ENCODE data around the gene SV2B.
"Not testable (repeated sequence)": the region's sequence is repeated elsewhere in the genome, so short reads cannot be mapped to it uniquely, and the experiment has no call there.

Gene SV2B

GRCh38 chr15:91073768-91074167 lies 26.3 kb upstream of the SV2B start:
- no peak for FAIRE-seq
- no peak for TF ChIP-seq POLR2A (IDR thresholded peaks at IDR 0.05; ENCODE audit: low read depth, low read length)
- DNase-seq (ENCODE audit: insufficient read length, low spot score), result no peak

GRCh38 chr15:91075739-91076138 lies 24.3 kb upstream of the SV2B start:
- no peak for FAIRE-seq
- TF ChIP-seq POLR2A (IDR thresholded peaks at IDR 0.05; ENCODE audit: low read depth, low read length), result no peak
- DNase-seq (ENCODE audit: insufficient read length, low spot score), result no peak

DNA sequence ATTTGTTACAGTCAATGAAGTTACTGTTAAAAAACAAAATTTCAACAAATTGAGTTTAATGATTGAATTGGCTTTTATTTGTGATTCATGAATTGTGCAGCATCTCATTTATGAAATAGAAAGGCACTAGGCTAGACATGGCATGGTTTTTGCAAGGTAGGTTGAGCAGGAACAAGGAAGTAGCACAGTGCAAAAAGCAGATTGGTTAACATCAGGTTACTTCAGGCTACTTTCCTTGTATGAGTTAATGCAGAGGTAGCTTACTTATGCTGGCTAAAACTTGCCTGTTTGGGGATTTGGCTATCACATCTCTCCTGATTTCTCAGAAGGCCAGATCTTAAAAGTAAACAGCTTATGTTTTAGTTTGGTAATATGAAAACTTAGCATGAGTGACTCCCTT lies 23.0 kb upstream of the SV2B start:
- FAIRE-seq (no peak), DNase-seq (ENCODE audit: insufficient read length, low spot score) (no peak)
- TF ChIP-seq POLR2A (IDR thresholded peaks at IDR 0.05; ENCODE audit: low read depth, low read length), result no peak

GRCh38 chr15:91093866-91094265 lies 6.2 kb upstream of the SV2B start:
- DNase-seq (ENCODE audit: insufficient read length, low spot score); FAIRE-seq: not testable (repeated sequence)

GRCh38 chr15:91098451-91098850 lies 1.6 kb upstream of the SV2B start:
- FAIRE-seq (no peak), DNase-seq (ENCODE audit: insufficient read length, low spot score) (no peak)
- no peak for TF ChIP-seq POLR2A (IDR thresholded peaks at IDR 0.05; ENCODE audit: low read depth, low read length)

DNA sequence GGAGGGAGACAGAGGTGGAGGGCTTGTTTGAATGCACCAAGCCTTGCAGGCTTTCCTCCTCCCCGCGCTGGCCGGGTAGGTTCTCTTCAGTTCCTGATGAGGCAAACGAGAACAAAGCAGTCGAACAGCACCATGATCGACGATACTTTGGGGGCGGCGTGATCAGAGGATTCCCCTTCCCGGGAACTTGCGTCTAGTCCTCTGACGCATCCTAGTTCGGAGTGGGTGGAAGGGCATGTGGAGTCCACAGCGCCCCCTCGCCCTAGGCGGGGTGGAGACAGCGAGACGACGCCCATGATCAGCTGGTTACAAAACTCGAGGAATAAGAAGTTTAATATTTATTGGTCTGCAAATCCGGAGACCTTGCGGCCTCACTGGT lies 452 bp upstream of the SV2B start:
- no peak for TF ChIP-seq POLR2A (IDR thresholded peaks at IDR 0.05; ENCODE audit: low read depth, low read length)
- FAIRE-seq (no peak), DNase-seq (ENCODE audit: insufficient read length, low spot score) (no peak)

DNA sequence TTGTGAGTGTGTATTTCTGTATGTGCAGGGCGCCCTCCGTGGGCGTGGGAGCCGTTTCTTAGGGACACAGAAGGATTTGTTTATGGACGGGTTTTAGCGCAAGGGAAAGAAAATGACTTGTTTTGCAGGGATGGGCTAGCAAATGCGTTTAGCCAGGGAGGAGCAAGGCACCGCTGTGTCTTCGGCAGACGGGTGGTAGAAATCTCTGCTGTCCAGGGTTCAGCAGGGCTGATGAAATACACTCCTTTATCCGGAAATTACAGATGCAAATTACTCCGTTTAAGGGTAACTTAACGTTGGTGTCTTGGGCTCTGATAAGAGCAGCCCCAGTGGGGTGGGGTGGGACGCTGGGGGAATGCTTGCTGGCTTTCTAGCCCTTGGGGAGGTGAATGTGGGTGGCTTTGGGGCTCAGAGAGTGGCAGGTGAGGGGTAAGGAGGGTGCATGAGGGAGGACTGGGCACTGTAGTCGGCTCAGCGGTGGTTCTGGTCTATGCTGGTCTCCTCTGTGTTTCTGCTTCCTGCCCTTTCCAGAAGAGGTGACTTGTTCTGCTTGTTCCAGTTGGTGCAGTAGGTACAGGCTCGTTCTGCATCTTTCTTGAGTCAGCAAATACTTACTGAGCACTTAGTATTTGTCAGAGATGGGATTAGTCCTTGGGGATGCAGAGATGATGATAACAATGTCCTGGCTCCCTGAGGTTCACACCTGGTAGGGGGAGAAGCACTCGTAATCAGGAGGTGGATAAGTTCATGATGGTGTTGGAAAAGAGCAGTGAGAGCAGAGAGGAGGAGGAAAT lies 954 bp downstream of the SV2B start:
- TF ChIP-seq POLR2A (IDR thresholded peaks at IDR 0.05; ENCODE audit: low read depth, low read length), result no peak
- DNase-seq (ENCODE audit: insufficient read length, low spot score) (no peak), FAIRE-seq (no peak)

- DNase-seq (ENCODE audit: insufficient read length, low spot score), result no peak
- no peak for FAIRE-seq
- no peak for TF ChIP-seq POLR2A (IDR thresholded peaks at IDR 0.05; ENCODE audit: low read depth, low read length)
These were observed 1.5 kb downstream of the SV2B start for GRCh38 chr15:91101608-91101920.

GRCh38 chr15:91102546-91103330 lies 2.7 kb downstream of the SV2B start:
- DNase-seq (ENCODE audit: insufficient read length, low spot score) (no peak), FAIRE-seq (no peak)
- no peak for TF ChIP-seq POLR2A (IDR thresholded peaks at IDR 0.05; ENCODE audit: low read depth, low read length)

DNA sequence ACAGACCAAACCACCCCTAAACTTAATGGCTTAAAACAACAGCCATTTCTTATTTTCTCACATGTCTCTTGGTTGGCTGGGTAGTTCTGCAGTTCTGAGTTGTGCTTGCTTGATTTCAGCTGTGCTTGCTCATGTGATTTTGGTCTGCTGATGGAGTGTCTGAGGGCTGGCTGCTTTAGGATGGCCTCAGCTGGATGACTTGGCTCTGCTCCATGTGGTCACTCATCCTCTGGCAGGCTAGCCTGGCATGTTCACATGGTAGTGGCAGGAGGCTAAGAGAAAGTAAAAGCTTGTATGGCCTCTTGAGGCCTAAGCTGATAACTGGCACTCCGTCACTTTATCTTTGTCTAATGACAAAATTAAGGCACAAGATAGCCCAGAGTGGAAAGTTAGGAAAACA lies 4.1 kb downstream of the SV2B start:
- FAIRE-seq, result no peak
- TF ChIP-seq POLR2A (IDR thresholded peaks at IDR 0.05; ENCODE audit: low read depth, low read length), result no peak
- DNase-seq (ENCODE audit: insufficient read length, low spot score), result no peak

DNA sequence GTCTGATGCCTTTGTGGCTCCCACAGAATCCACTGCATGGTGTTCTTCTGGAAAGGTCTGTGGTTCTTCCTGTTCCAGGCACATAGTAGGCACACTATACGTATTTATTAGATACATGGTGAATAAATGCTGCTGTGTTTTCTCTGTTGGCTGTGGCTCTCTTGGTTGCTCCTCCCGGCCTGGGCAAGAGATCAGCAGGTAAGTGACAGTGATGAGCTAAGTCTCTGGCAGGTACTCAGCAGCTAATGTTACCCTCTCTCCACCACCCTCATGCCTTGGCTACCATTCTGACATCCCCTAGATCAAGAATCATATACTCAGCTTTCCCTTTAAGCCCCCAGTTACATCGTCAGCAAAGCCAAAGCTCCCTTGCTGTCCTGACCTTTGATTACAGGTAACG lies 8.4 kb downstream of the SV2B start:
- FAIRE-seq (no peak), DNase-seq (ENCODE audit: insufficient read length, low spot score) (no peak)
- TF ChIP-seq POLR2A (IDR thresholded peaks at IDR 0.05; ENCODE audit: low read depth, low read length), result no peak

GRCh38 chr15:91109885-91110284 lies 9.8 kb downstream of the SV2B start:
- no peak for FAIRE-seq

GRCh38 chr15:91110407-91110806 lies 10.3 kb downstream of the SV2B start:
- DNase-seq (ENCODE audit: insufficient read length, low spot score), result no peak
- no peak for FAIRE-seq
- no peak for TF ChIP-seq POLR2A (IDR thresholded peaks at IDR 0.05; ENCODE audit: low read depth, low read length)

More at GRCh38 chr15:91109885-91110284, 9.8 kb downstream of the SV2B start:
- no peak for DNase-seq (ENCODE audit: insufficient read length, low spot score)
- no peak for TF ChIP-seq POLR2A (IDR thresholded peaks at IDR 0.05; ENCODE audit: low read depth, low read length)

GRCh38 chr15:91113030-91113429 lies 13.0 kb downstream of the SV2B start:
- no peak for DNase-seq (ENCODE audit: insufficient read length, low spot score)
- no peak for FAIRE-seq
- no peak for TF ChIP-seq POLR2A (IDR thresholded peaks at IDR 0.05; ENCODE audit: low read depth, low read length)

DNA sequence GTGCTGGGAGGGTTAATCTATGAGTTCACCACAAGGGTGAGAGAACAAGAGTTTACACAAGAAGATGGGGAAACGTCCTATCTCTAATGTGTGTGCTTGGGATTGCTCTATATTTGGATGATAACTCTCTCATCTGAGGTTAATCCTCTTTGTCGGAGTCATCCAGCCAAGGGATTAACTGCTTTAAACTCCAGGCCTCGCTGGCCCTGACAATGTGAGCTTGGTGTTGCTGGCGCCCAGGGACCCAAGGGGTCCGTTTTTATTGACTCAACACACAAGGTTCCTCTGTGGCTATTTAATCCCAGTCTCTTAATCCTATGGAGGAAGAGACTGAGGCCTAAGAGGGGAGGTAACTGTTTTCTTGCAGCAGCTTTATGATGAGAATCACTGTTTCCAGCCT lies 14.2 kb downstream of the SV2B start:
- FAIRE-seq (no peak), DNase-seq (ENCODE audit: insufficient read length, low spot score) (no peak)
- TF ChIP-seq POLR2A (IDR thresholded peaks at IDR 0.05; ENCODE audit: low read depth, low read length), result no peak

Measured in H54 (cell line).